ENCODE measurements around the gene DENND5B.
"Not testable (repeated sequence)": the region's sequence is repeated elsewhere in the genome, so short reads cannot be mapped to it uniquely, and the experiment has no call there.

DENND5B gene

DNA sequence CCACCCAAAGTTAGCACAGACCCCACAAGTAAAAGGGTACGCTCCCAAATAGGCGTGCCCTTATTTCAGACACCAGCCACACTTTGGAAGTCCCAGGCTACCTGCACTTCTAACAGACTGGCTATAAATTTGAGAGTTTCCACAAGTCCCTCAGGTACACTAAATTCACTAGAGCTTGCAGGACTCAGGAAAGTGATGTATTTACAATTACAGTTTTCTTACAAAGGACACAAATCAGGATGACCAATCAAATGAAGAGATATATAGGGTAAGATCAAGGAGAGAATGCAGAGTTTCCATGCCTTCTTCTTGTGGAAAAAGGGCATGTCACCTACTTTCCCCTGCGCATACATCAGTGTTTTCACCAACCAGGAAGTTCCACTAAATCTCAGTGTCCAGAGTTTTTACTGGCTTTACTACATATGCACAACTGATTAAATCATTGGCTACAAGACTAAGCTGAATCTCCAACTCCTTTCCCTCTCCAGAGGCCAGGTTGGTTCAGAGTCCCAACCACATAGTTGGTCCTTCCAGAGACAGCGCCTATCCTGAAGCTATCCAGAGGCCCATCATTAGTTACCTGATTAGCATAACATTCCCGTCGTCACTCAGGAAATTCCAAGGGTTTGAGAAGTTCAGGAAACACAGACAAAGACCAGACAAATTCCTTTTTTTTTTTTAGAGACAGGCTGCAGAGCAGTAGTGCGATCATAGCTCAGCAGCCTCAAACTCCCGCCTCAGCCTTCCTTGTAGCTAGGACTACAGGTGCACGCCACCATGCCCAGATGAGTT lies 84.2 kb downstream of the DENND5B start:
- no peak for DNase-seq (ENCODE audit: low spot score)

DNA sequence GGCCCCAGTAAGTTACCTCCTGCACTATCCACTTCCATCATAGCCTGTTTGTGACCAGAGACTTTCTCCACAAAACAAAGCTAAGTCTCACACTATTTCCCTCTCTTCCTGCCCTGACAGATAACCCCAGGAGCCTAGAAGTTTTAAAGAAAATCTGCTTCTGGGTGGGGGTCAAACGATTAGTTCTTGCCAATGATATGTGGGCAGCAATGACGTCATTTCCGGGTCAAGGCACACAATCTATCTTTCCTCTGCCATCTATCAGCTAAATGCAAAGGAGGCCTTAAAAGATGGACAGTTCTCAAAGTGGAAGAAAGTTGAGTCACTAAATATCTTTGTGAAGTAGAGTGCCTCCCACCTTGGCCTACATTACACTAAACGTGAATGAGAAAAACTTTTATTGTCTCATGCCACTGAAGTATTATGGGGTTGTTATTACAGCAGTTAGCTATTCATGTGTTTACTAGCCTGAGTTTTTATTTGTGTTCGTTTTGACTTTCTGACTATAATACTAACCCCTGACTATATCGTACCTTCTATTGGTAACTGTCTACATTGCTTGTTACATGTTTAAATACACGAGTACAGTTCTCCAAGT lies 86.2 kb downstream of the DENND5B start:
- no peak for DNase-seq (ENCODE audit: low spot score)

DNA sequence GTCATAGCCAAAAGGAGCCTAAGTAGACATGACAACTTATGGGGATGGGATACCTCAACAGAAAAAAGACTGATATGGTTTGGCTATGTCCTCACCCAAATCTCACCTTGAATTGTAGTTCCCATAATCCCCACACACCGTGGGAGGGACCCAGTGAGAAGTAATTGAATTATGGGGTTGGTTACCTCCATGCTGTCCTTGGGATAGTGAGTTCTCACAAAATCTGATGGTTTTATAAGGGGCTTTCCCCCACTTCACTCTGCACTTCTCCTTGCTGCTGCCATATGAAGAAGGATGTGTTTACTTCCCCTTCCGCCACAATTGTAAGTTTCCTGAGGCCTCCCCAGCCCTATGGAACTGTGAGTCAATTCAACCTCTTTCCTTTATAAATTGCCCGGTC lies 89.9 kb downstream of the DENND5B start:
- not testable (repeated sequence) for DNase-seq (ENCODE audit: low spot score)

DNA sequence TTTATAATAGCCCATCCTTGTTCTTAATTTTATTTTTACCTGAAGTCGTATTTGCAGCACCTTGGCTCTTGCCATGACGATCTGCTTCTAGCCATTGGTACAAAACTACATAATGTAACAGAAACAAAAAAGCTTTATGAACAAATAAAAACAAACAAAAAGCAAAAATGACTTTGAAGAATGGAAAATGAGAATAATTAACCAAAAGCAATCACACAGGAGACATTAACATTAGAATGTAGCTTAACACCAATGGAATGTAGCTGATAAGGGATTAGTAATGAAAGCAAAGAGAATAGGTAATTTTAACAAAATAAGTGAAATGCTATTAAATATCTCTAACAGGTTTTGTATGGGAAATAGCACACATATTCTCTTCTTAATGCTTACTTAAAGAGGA lies 91.4 kb downstream of the DENND5B start:
- no peak for DNase-seq (ENCODE audit: low spot score)

DNA sequence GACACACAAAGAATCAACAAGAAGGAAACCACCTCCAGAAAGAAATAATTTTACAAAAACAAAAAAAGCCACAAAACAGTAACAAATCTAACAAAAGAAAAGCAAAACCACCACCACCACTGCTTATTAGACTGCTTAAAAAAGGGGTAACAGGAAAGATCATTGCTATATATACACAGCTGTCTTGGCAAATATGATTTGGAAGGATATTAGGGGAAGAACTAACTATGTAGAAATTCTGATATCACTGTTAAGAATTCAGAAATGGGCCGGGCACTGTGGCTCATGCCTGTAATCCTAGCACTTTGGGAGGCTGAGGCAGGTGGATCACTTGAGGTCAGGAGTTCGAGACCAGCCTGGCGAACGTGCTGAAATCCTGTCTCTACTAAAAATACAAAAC lies 92.5 kb downstream of the DENND5B start:
- DNase-seq (ENCODE audit: low spot score), result no peak

DNA sequence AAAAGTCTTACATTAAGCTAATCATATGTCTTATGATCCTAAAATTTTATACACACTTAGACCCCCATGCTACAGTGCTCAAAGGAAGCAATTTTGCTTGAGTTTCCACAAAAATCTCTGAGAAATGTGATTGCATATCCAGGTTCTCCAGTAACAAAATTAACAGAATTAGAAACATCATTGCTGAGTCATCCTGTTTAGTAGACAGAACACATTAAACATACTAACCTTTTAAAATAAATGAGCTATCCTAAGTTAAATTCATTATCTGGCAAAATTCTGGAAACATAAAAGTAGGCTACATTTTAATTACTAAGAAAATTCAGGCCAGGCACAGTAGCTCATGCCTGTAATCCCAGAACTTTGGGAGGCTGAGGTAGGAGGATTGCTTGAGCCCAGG lies 94.7 kb downstream of the DENND5B start:
- no peak for DNase-seq (ENCODE audit: low spot score)

DNA sequence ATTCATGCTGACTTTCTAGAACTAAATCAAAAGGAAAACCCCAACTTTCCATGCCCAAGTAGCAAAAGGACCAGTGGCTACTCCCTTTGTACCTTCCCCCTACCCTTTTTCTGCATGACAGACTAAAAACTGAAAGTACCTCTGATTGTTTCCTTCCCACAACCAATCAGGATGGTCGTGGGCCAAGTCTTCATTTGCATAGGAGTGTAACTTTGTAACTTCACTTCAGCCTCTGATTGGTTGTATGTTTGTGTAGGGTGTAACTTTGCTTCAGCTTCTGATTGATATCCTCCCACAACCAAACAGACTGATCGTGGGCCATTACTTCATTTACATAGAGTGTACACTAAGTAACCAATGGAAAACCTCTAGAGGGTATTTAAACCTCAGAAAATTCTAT lies 96.5 kb downstream of the DENND5B start:
- no peak for DNase-seq (ENCODE audit: low spot score)

DNA sequence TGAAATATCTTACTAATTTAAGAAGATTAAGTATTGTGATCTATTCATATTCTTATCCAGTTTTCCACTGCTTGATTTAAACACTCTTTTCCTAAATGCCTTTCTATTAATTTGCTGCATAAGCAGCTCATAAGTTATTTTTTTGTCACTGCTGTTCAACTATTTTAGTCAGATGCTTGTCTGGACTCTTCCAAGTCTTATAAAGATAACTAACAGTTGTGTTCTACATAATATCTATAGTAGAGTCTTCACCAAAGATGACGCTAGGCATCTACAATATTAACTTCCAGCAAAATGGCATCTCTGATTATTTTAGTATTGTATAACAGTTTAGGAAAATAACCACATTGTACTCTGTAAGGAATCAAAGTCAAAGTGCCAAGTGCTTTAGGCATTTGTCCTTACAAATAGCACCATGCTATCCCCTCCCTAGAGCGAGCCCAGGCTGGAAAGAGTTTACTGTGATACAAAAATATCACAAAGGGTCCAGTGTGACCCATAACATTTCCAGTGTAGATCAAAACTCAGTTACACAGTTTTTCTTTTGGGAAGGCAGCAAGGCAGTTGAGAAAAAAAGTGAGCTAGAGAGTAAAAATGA lies 98.2 kb downstream of the DENND5B start:
- DNase-seq (ENCODE audit: low spot score), result no peak

DNA sequence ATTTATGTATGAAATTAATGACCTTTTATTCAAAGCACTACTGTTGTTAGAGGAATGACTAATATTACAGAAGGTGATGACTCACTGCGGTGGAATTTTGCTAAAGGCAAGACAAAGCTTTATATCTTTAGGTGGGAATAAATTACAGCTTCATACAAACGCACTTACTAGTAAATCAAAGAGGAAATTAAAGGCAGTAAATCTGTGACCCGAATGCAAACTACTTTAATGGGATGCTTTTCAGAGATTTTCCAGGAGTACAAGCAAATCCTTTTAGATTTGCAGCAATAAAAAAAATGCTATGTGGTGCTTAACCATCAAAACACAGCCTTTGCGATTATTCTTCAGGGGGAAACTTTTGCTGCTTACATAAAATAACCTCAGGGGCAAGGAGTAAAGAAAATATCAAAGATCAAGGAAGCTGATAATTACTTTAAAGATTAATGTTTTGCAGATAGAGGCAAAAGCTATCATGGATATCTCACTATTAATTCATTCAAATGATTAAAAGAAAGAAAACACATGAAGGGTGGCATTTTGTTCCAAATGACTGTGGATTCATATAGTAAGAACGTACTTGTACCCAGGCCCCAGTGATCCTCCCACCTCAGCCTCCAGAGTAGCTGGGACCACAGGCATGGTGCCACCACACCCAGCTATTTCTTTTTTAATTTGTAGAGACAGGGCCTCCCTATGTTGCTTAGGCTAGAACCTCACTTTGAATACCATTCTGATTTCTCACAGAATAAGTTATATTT lies 98.9 kb downstream of the DENND5B start:
- DNase-seq (ENCODE audit: low spot score), result no peak

DNA sequence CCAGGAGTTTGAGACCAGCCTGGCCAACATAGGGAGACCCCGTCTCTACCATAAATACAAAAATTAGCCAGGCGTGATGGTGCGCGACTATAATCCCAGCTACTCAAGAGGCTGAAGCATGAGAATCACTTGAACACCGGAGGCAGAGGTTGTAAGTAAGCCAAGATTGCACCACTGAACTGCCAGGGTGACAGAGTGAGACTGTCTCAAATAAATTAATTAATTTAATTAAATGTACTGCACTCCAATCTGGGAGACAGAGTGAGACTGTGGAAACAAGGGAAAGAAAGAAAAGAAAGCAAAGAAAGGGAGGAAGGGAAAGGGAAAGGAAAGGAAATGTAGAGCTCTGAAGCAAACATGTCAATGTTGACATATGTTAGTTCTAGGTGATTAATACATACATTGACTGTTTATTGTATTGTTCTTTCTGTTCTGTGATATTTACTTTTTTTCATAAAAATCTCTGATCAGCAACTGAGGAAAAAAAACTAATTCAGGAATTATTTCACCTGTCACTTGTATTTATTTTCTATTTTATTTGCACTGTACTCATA lies 99.6 kb downstream of the DENND5B start:
- DNase-seq (ENCODE audit: low spot score), result no peak

DNA sequence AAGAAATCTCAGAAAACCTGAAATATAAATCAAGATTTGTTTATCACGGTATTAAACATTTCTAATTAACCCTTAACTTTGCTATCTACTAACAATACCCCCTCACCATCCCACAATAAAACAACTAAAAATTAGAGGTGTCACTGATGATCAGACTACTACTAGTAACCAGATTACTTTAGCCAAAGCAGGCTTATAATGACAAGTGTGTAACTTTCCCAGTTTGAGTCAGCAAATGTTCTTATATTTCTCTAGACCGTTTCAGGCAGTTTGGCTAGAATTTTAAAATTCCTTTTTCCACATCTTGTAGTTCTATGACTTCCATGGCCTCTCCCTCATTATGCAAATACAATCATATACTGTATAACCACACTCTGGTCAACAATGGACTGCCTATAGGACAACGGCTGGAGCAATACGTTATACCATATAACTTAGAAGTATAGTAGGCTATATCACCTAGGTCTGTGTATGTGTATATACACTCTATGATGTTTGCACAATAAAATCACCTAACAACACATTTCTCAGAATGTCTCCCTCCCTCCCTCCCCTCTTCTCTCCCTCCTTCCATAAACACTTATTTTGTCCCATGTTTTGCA lies 102.1 kb downstream of the DENND5B start:
- no peak for DNase-seq (ENCODE audit: low spot score)

DNA sequence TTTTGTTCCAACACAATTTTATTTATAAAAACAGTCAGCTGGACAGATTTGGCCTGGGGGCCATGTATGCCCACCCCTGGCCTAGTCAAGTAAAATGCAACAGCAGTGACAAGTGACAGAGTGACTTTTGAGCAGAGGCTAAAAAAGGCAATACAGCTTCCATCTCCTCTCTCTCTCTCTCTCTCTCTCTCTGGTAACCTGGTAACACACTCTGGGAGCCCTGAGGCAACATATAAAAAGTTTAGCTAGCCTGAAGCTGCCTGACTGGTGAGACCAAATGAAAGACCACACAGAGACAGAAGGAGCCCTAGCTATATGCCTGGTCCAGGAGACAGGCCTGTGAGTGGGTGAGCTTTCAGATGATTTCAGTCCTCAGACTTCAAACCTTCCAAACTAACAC lies 105.4 kb downstream of the DENND5B start:
- DNase-seq (ENCODE audit: low spot score), result no peak

DNA sequence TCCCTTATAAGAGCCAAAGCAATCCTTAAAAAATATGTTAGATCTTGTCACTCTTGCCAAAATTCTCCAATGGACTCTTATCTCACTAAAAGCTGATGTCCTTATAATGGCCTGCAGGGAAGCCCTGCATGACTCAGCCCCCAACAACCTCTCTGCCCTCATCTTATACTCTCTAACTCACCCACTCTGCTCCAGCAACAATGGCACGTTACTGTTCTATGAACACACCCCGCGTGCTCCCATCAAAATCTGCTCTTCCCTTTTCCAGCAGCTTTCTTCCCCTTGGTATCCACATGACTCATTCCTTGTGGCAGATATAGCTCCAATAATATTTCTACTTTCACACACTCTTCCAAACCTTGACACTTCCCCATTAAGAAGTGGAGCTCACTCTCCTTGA lies 108.1 kb downstream of the DENND5B start:
- no peak for DNase-seq (ENCODE audit: low spot score)

DNA sequence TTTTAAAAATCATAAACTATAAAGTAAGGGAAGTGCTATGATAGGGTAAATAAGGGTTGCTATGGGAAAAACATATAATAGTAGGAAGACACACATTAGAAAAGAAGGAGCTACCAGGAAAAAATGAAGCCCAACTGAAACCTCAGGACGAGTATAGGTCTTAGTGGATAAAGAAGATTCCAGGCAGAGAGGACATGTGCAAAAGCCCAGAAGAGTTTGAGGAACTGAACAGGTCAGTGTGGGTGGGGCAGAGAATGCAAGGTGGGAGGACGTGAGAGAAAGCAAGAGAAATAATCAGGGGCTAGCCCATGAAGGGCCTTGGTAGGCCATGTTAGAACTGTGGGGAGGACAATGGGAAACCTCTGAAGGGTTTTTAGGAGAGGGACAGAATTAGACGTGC lies 109.5 kb downstream of the DENND5B start:
- DNase-seq (ENCODE audit: low spot score), result no peak

DNA sequence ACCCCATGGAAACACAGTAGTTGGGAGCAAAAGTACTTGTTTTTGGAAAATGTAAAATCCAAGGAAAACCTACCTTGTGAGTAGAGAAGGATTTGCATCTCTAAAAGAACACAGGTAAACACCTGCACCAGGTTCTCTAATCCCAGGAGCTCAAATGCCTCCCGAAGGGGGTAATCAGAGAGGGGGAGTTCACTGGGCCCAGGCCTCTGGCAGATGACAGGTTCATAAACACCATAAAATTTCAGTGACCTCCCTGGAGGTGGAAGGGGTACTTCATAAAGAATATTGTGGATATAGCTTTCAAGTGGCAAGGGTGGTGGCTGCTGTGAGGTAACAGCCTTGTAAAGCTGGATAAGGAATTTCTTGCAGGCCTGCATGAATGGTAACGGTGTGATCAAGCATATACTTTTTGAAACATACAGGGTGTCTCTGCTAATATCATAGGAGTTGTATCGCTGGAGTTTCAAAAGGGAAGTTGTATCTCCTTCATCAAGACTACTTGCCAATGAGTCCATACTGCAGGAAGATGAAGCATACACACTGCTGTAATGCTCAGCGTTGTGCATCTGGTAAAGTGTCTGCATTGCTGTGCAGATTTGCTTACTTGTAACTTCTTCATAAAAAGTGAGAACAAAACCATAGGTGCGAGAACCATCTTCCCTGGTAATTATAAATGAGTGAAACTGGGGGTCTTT lies 111.3 kb downstream of the DENND5B start:
- DNase-seq (ENCODE audit: low spot score), result no peak

DNA sequence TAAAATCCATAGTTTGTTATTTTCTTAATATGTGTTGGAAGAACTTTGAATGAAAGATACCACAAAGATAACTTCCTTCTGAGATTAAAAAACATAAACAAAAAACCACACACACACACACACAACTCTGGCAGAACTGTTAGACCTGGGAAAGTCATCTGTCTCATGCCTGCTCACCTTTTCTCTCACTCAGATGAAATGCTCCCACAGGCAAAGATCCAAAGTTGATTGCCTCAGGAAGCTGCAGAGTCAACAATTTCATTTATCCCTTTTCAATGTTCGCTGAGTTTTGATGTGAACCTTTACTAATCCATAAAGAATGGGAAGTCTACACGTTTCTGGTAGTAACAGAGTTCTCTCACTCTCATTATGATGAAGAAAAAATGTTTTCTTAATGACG lies 112.0 kb downstream of the DENND5B start:
- DNase-seq (ENCODE audit: low spot score), result no peak

DNA sequence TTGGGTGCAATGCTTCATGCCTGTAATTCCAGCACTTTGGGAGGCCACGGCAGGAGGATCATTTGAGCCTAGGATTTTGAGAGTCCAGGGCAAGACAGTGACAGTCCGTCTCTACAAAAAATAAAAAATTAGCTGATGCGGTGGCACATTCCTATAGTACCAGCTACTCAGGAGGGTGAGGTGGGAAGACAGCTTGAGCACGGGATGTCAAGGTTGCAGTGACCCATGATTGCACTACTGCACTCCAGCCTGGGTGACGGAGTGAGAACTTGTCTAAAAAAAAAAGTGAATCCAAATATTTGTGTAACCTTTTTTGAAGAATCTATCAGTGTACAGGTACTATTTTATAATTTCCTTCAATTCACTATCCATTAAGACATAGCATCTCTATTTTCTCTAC lies 112.5 kb downstream of the DENND5B start:
- no peak for DNase-seq (ENCODE audit: low spot score)

DNA sequence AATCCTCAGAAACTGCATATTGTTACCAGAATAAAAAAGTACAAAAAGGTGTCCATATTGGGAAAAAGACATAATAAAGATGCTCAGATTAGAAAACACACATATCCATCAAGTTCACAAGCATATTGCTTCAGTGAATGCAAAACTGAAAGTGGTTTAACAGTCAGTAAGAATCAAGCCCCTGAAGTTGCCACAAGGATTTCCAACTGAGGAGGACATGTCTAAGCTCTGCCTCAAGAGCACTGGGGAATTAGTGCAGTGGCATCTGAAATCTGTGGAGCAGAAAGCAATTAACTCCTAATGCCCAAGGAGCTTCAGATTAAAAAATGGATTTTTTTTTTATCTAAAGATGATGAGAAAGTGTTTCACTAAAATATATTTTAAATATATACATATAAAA lies 113.2 kb downstream of the DENND5B start:
- DNase-seq (ENCODE audit: low spot score), result no peak

DNA sequence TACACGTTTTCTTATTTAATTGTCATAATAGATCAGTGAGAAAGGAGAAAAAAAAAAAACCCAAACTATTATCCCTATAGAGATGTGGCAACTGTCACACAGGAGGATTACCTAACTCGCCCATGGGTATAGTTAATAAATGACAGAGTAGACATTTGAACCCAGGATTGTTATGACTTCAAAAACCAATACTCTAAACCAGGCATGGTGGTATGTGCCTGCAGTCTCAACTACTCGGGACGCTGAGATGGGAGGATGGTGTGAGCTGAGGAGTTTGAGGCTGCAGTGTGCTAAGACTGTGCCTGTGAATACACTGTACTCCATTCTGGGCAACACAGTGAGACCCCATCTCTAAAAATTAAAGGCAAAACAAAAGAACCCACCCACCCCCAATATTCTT lies 114.5 kb downstream of the DENND5B start:
- no peak for DNase-seq (ENCODE audit: low spot score)

DNA sequence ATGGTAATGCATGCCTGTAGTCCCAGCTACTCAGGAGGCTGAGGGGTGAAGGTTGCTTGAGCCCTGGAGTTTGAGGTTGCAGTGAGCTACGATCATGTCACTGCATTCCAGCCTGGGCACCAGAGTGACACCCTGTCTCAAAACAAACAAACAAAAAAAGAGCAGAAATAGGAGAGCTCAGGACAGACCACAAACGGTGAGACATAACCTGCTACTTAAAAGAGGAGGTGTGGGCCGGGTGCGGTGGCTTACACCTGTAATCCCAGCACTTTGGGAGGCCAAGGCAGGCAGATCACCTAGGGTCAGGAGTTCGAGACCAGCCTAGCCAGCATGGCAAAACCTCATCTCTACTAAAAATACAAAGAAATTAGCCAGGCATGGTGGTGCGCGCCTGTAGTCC lies 115.3 kb downstream of the DENND5B start:
- not testable (repeated sequence) for DNase-seq (ENCODE audit: low spot score)

DNA sequence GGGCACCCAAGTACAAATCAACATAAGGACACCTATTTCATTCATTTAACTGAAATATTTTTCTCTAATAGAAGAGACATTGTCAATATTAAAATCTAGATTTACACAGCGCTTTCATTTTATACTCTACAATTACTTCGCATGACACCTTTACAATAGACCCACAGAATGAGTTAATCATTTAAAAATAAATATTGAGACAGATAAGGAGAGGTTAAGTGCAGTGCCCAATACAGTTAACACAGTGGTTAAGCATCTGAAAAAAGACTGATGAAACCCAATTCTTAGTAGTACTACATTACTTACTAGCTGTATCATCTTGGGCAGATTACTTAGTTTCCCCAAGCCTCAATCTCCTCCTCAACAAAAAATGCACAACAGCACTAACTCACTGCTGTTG lies 116.2 kb downstream of the DENND5B start:
- DNase-seq (ENCODE audit: low spot score), result no peak

DNA sequence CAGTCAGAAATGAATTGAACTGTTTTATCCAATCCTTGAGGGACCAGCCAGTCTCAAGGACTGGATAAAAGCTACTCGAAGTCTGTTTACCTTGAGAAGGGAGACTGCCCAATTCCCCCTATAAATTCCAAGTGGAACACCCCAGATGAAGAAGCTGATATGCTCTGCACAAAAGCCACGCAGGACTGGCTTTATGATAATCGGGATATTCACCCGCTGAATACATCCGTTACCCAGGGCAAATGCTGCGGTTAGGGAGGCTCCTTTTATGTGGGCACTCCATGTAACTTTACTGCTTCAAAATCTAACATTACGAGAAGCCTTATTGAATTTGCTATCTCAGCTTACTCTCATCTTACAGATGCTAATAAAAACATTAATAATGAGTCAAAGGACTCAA lies 119.1 kb downstream of the DENND5B start:
- DNase-seq (ENCODE audit: low spot score), result no peak
